Heart left ventricle (tissue), 13 donors: ENCODE results near the gene TTBK1.

Experiments
- CTCF ChIP-seq, 12 donors: fragments of 200-600 bp; sonication (generic) in 4 of 12; IDR thresholded peaks; one replicate each; pipeline versions ENCODE4 v1.5.0 to v1.8.0; 2018 to 2022; ENCODE audit warnings: antibody characterized with exemption in 12 of 12, mild to moderate bottlenecking in 5 of 12
- POLR2A ChIP-seq, 2 donors: fragments of 450-650 bp; IDR thresholded peaks; one replicate each; pipeline ENCODE4 v1.6.1; 2017; ENCODE audit warnings: antibody characterized with exemption in 2 of 2, mild to moderate bottlenecking in 2 of 2, moderate library complexity in 2 of 2
- donor health status: ischemic (EF 13 %, LVEDD 7.1; RV severe dilation, severe dysfunction).
- donor health status: DM: no; HTN: yes; CAD: no.
- donor health status: DM: no; HTN: no; CAD: no.
- donor health status: ischemic (EF 25% LVEDD 6.9; RV normal size, moderate dysfunction).
- donor health status: ischemic (EF 25% LVEDD 5.7; RV mildly dilated, moderate dysfunction).
- donor health status: ischemic (EF 35%, LVEDD 5.7; RV mildly dilated, moderate dysfunction).
- donor health status: nonischemic (EF 11% LVEDD 7.7; RV severe dilation, severe dysfunction).
- donor health status: DM: yes; HTN: yes; CAD: no.
- donor health status: PGD.
- donor health status: ischemic (EF 29% LVEDD 5.4; RV normal size, mild dysfunction).
- donor health status: nonischemic (EF 23%, LVEDD 6.1; RV moderate dilation, normal function).

DNA sequence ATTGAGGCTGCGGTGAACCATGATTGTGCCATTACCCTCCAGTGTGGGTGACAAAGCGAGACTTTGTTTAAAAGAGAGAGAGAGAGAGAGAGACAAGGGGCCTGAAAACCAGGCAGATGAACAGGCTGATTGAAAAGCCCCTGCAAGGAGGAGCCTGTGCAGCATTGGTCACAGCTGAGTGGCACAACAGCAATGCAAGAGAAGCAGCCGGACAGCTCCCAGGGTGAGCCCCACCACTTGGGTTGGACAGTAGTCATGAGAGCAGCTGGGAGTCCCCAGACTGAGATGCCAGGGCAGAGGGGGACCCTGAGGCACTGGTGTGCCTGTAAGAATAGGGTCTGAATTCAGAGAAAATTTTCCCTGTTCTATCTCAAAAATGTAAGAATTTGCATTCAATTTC, 24.2 kb upstream of the TTBK1 start:
- no peak for TF ChIP-seq POLR2A (IDR thresholded peaks at IDR 0.05)
- no peak for TF ChIP-seq CTCF (IDR thresholded peaks at IDR 0.05)
